ENCODE data around the gene COL25A1.

The COL25A1 gene

DNA sequence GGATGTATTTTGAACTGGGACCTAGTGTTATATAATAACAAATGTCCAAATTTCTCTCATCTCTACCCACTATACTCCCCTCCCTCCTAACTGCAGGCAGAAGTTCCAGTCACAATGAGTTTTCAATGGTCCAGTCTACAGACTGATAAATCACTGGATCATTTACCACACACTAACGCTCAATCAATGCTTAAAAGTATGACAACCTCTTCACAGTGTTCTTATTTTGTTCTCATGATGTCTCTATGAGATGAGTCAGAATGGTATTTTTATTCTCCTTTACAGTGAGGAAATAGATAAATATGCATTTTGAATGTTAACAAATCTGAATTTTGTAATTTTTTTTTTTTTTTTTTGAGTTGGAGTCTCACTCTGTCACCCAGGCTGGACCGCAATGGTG, 455.9 kb downstream of the COL25A1 start:
- no peak overlapping the region for H3K27ac Mint-ChIP-seq
- no peak overlapping the region for H3K4me3 Mint-ChIP-seq
- peaks cover 20% of the 10 kb centered on the region for H3K4me1 Mint-ChIP-seq
- no peaks in the 10 kb centered on the region for H3K36me3 Mint-ChIP-seq
- H3K9me3 Mint-ChIP-seq, result no peaks in the 10 kb centered on the region
- H3K27me3 Mint-ChIP-seq, result no peaks in the 10 kb centered on the region

DNA sequence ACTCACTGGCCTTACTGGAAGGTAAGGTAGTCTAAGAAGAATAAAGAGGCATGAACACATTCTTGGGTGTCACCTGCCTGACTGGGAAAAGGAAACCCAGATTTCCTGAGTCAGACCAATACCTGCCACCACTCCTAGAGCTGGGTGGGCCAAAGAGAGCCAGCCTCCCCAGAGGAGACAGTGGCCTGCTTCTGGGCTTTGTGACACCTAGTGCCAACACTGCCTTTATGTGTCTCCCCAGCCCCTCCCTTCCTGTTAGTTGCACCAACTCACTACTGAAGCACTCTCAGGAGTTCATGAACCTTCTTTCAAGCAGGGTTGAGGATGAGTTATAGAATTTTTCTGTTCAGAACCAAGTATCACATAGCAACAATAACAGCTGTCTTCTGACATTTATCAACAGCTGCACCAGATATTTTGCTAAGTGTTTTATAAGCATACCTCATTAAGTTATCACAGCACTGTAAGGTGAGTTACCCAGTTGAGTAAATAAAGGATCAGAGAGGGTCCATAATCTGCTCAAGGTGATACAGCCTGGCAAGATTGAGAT, 462.0 kb downstream of the COL25A1 start:
- Mint-ChIP-seq H3K4me1 (no peaks in the 10 kb centered on the region), H3K27ac (no peak overlapping the region), H3K4me3 (no peak overlapping the region), H3K27me3 (no peaks in the 10 kb centered on the region), H3K36me3 (no peaks in the 10 kb centered on the region), H3K9me3 (no peaks in the 10 kb centered on the region)

- no peak overlapping the region for H3K4me3 Mint-ChIP-seq
- no peak overlapping the region for H3K27ac Mint-ChIP-seq
- no peaks in the 10 kb centered on the region for H3K9me3 Mint-ChIP-seq
Measured at GRCh38 chr4:108839333-108839732, 463.1 kb downstream of the COL25A1 start.

DNA sequence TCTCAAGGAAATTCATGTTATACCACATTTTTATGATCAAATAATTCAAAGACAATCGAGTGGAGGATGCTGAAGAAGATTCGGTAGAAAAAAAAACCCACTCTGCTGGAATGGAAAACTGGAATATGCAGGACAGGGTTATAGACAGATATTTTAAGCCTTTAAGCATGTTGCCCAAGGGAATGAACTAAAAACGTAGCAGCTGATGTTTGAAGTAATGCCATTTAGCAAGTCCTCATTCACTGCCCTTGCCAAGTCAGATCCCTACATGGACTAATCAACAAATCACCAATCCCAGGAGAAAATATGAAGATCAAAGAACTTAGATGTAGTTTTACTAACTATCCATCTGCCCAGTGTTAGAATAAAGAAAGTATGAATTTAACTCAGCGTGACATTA, 464.0 kb downstream of the COL25A1 start:
- Mint-ChIP-seq H3K36me3 (no peaks in the 10 kb centered on the region), H3K9me3 (no peaks in the 10 kb centered on the region), H3K4me3 (no peak overlapping the region)

More at GRCh38 chr4:108839333-108839732, 463.1 kb downstream of the COL25A1 start:
- H3K36me3 Mint-ChIP-seq, result no peaks in the 10 kb centered on the region
- H3K27me3 Mint-ChIP-seq, result no peaks in the 10 kb centered on the region
- no peaks in the 10 kb centered on the region for H3K4me1 Mint-ChIP-seq

DNA sequence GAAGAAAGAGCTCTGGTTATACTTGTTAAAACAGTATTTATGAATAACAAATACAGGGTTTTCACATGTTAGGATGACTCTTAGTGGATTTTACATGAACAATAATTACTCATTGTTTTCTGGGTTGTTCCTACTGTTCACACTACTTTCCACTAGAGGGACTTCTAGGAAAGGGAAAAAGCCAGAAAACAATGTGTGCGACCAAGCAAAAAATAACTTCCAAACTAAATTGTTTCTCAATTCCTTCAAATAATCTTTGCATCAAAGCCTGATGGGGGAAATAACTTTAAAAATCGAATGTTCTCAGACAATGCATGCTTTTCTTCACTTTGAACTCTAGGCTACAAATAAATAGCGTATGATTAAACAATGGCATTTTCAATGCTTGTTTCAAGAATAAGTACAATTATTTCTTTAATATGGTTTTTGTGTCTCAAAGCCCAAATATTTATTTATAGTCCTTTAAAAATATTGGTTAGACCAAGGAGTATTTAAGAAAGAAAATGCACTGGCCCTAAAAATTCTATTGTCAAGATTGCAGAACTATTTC, 467.5 kb downstream of the COL25A1 start:
- Mint-ChIP-seq H3K36me3 (no peaks in the 10 kb centered on the region), H3K4me3 (no peak overlapping the region), H3K27me3 (peaks cover 2% of the 10 kb centered on the region), H3K9me3 (no peaks in the 10 kb centered on the region), H3K27ac (no peak overlapping the region), H3K4me1 (no peaks in the 10 kb centered on the region)

More for the DNA sequence above, 464.0 kb downstream of the COL25A1 start:
- H3K4me1 Mint-ChIP-seq, result no peaks in the 10 kb centered on the region
- H3K27ac Mint-ChIP-seq, result no peak overlapping the region
- H3K27me3 Mint-ChIP-seq, result no peaks in the 10 kb centered on the region

- peaks cover 3% of the 10 kb centered on the region for H3K27me3 Mint-ChIP-seq
- H3K36me3 Mint-ChIP-seq, result no peaks in the 10 kb centered on the region
- no peaks in the 10 kb centered on the region for H3K9me3 Mint-ChIP-seq
- no peaks in the 10 kb centered on the region for H3K4me1 Mint-ChIP-seq
- no peak overlapping the region for H3K4me3 Mint-ChIP-seq
- H3K27ac Mint-ChIP-seq, result no peak overlapping the region
Measured at GRCh38 chr4:108834166-108834834, 468.2 kb downstream of the COL25A1 start.

GRCh38 chr4:108833046-108833445, 469.4 kb downstream of the COL25A1 start:
- H3K4me1 Mint-ChIP-seq, result no peaks in the 10 kb centered on the region
- no peaks in the 10 kb centered on the region for H3K36me3 Mint-ChIP-seq
- no peak overlapping the region for H3K27ac Mint-ChIP-seq
- peaks cover 3% of the 10 kb centered on the region for H3K27me3 Mint-ChIP-seq
- H3K4me3 Mint-ChIP-seq, result no peak overlapping the region
- no peaks in the 10 kb centered on the region for H3K9me3 Mint-ChIP-seq

GRCh38 chr4:108831886-108832285, 470.6 kb downstream of the COL25A1 start:
- no peaks in the 10 kb centered on the region for H3K4me1 Mint-ChIP-seq
- H3K27me3 Mint-ChIP-seq, result peaks cover 3% of the 10 kb centered on the region
- H3K9me3 Mint-ChIP-seq, result no peaks in the 10 kb centered on the region
- no peak overlapping the region for H3K4me3 Mint-ChIP-seq
- no peaks in the 10 kb centered on the region for H3K36me3 Mint-ChIP-seq
- no peak overlapping the region for H3K27ac Mint-ChIP-seq

DNA sequence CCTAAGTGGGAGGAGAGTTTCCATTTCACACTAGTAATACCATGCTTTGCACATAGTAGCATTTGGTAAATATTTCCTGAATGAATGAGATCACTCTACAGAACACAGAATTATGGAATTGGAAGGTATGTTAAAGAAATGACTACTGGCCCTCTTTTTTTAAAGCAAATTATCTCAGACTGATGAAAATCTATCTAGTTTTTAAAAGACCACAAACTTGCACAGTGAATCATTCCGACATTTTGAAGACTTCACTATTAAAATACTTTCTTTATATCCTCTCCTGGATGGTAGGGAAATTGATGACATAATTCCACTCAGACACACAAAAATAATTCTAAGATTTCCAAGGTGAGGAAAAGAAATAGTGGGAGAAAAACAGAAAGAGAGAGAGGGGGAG, 471.2 kb downstream of the COL25A1 start:
- no peaks in the 10 kb centered on the region for H3K36me3 Mint-ChIP-seq
- H3K9me3 Mint-ChIP-seq, result no peaks in the 10 kb centered on the region
- H3K27me3 Mint-ChIP-seq, result peaks cover 3% of the 10 kb centered on the region
- no peak overlapping the region for H3K27ac Mint-ChIP-seq
- H3K4me3 Mint-ChIP-seq, result no peak overlapping the region
- no peaks in the 10 kb centered on the region for H3K4me1 Mint-ChIP-seq

GRCh38 chr4:108830509-108831244, 471.8 kb downstream of the COL25A1 start:
- Mint-ChIP-seq H3K4me3 (no peak overlapping the region), H3K27ac (no peak overlapping the region), H3K9me3 (no peaks in the 10 kb centered on the region), H3K36me3 (no peaks in the 10 kb centered on the region), H3K4me1 (no peaks in the 10 kb centered on the region), H3K27me3 (peaks cover 3% of the 10 kb centered on the region)

- Mint-ChIP-seq H3K27ac (no peak overlapping the region), H3K4me1 (no peaks in the 10 kb centered on the region), H3K36me3 (no peaks in the 10 kb centered on the region), H3K27me3 (peaks cover 3% of the 10 kb centered on the region), H3K9me3 (no peaks in the 10 kb centered on the region), H3K4me3 (no peak overlapping the region)
Measured at GRCh38 chr4:108829966-108830492, 472.4 kb downstream of the COL25A1 start.

GRCh38 chr4:108828620-108829019, 473.8 kb downstream of the COL25A1 start:
- Mint-ChIP-seq H3K27me3 (peaks cover 3% of the 10 kb centered on the region), H3K4me3 (no peak overlapping the region), H3K36me3 (no peaks in the 10 kb centered on the region), H3K27ac (no peak overlapping the region), H3K9me3 (no peaks in the 10 kb centered on the region), H3K4me1 (no peaks in the 10 kb centered on the region)

- H3K4me3 Mint-ChIP-seq, result no peak overlapping the region
- H3K27me3 Mint-ChIP-seq, result peaks cover 1% of the 10 kb centered on the region
- no peak overlapping the region for H3K27ac Mint-ChIP-seq
- H3K4me1 Mint-ChIP-seq, result no peaks in the 10 kb centered on the region
- H3K9me3 Mint-ChIP-seq, result no peaks in the 10 kb centered on the region
- H3K36me3 Mint-ChIP-seq, result no peaks in the 10 kb centered on the region
Measured at GRCh38 chr4:108825737-108826136, 476.7 kb downstream of the COL25A1 start.

DNA sequence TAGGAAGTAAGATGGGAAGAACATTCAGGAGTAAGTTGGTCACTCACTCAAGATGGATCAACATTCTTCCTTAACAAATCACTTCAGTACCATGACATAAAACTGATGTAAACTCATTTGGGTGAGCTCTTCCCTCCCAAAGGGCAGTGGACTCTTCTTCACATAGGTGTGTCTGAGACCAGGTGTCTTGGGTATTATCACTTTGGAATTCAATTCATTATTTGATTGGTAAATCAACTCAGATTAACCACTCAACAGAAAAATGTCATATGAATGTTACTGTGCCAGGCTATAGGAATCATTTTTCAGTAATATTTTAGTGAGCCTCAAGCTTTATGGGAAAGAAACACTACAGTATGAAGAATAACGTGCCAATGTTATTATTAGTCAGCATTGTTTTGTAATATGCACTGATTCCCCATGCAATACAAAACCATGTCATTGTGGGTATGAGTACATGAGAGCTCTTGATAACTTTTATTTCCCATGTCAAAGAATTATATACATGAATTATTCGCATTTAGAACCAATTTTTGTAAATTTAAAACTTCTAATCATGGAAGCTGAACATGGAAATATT, 481.0 kb downstream of the COL25A1 start:
- H3K36me3 Mint-ChIP-seq, result no peaks in the 10 kb centered on the region
- no peaks in the 10 kb centered on the region for H3K4me1 Mint-ChIP-seq
- no peak overlapping the region for H3K4me3 Mint-ChIP-seq
- no peak overlapping the region for H3K27ac Mint-ChIP-seq
- H3K9me3 Mint-ChIP-seq, result no peaks in the 10 kb centered on the region
- H3K27me3 Mint-ChIP-seq, result no peaks in the 10 kb centered on the region

- no peaks in the 10 kb centered on the region for H3K9me3 Mint-ChIP-seq
- no peaks in the 10 kb centered on the region for H3K36me3 Mint-ChIP-seq
- no peak overlapping the region for H3K27ac Mint-ChIP-seq
- H3K4me3 Mint-ChIP-seq, result no peak overlapping the region
- H3K4me1 Mint-ChIP-seq, result no peaks in the 10 kb centered on the region
- no peaks in the 10 kb centered on the region for H3K27me3 Mint-ChIP-seq
Measured at GRCh38 chr4:108820492-108821350, 481.7 kb downstream of the COL25A1 start.

Data from activated naive CD4-positive, alpha-beta T cell treated with anti-CD3 and anti-CD28 coated beads, Interleukin-2, amount 50 U/mL, for 24 hours (primary cell).